ELF-1 (cell line): ENCODE results near the gene PSMA1.
A peak's percentile ranks its signal among the peaks of the same experiment; 100 is the strongest.
"Not testable (repeated sequence)": the region's sequence is repeated elsewhere in the genome, so short reads cannot be mapped to it uniquely, and the experiment has no call there.

Experiments used
- DNase-seq: peaks from one replicate; pipeline ENCODE4 v3.0.0-alpha.2; 2016; ENCODE audit warnings: low read depth, low spot score

Gene PSMA1

GRCh38 chr11:14519917-14520746 lies at the start of gene PSMA1:
PSMA1 (minus strand) TSS chr11:14520386; CDS start chr11:14520299, 87 bp downstream.
- DNase-seq: peak; percentile 98

- not testable (repeated sequence) for DNase-seq
These were observed 49.3 kb upstream of the PSMA1 start for GRCh38 chr11:14569516-14569915.

GRCh38 chr11:14567064-14567651 lies 47.0 kb upstream of the PSMA1 start:
- no peak for DNase-seq

- DNase-seq: no peak
These were observed 46.3 kb upstream of the PSMA1 start for GRCh38 chr11:14566331-14567063.

GRCh38 chr11:14565845-14566244 lies 45.7 kb upstream of the PSMA1 start:
- DNase-seq: no peak

GRCh38 chr11:14555818-14556217 lies 35.6 kb upstream of the PSMA1 start:
- DNase-seq: no peak

- DNase-seq: no peak
These were observed 34.8 kb upstream of the PSMA1 start for GRCh38 chr11:14554959-14555358.

GRCh38 chr11:14552089-14552488 lies 31.9 kb upstream of the PSMA1 start:
- no peak for DNase-seq

- DNase-seq: no peak
These were observed 31.2 kb upstream of the PSMA1 start for GRCh38 chr11:14551380-14551779.

GRCh38 chr11:14549891-14550290 lies 29.7 kb upstream of the PSMA1 start:
- no peak for DNase-seq

- no peak for DNase-seq
These were observed 27.3 kb upstream of the PSMA1 start for GRCh38 chr11:14547440-14547839.

GRCh38 chr11:14546672-14547071 lies 26.5 kb upstream of the PSMA1 start:
- no peak for DNase-seq

- DNase-seq: no peak
These were observed 24.4 kb upstream of the PSMA1 start for GRCh38 chr11:14544611-14545010.

GRCh38 chr11:14543260-14543659 lies 23.1 kb upstream of the PSMA1 start:
- no peak for DNase-seq

GRCh38 chr11:14542324-14542723 lies 22.1 kb upstream of the PSMA1 start:
- no peak for DNase-seq

- no peak for DNase-seq
These were observed 21.2 kb upstream of the PSMA1 start for GRCh38 chr11:14541192-14541947.

- no peak for DNase-seq
These were observed 19.8 kb upstream of the PSMA1 start for GRCh38 chr11:14539982-14540421.

- DNase-seq: no peak
These were observed 18.9 kb upstream of the PSMA1 start for GRCh38 chr11:14538926-14539554.

GRCh38 chr11:14538271-14538925 lies 18.2 kb upstream of the PSMA1 start:
- DNase-seq: no peak

- no peak for DNase-seq
These were observed 17.0 kb upstream of the PSMA1 start for GRCh38 chr11:14537134-14537599.

- DNase-seq: not testable (repeated sequence)
These were observed 15.0 kb upstream of the PSMA1 start for GRCh38 chr11:14535166-14535565.
